22Rv1 (cell line): ENCODE data around the gene BEND7.

ENCODE experiments used
- ZFX ChIP-seq: fragments of 450-650 bp; IDR thresholded peaks from 2 replicates; pipeline ENCODE4 v1.6.1; 2017; ENCODE audit warnings: antibody characterized with exemption, borderline replicate concordance
- TF ChIP-seq, protein P1 (sequence below): fragments of 450-650 bp; IDR thresholded peaks from 2 replicates; pipeline ENCODE4 v1.5.1; 2017; ENCODE audit warnings: mild to moderate bottlenecking

- TF ChIP-seq, protein P1, sequence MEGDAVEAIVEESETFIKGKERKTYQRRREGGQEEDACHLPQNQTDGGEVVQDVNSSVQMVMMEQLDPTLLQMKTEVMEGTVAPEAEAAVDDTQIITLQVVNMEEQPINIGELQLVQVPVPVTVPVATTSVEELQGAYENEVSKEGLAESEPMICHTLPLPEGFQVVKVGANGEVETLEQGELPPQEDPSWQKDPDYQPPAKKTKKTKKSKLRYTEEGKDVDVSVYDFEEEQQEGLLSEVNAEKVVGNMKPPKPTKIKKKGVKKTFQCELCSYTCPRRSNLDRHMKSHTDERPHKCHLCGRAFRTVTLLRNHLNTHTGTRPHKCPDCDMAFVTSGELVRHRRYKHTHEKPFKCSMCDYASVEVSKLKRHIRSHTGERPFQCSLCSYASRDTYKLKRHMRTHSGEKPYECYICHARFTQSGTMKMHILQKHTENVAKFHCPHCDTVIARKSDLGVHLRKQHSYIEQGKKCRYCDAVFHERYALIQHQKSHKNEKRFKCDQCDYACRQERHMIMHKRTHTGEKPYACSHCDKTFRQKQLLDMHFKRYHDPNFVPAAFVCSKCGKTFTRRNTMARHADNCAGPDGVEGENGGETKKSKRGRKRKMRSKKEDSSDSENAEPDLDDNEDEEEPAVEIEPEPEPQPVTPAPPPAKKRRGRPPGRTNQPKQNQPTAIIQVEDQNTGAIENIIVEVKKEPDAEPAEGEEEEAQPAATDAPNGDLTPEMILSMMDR, result no peak
- no peak for TF ChIP-seq ZFX
Measured at GRCh38 chr10:13542533-13542932, 13.7 kb upstream of the BEND7 start.
